Keratinocyte (primary cell): ENCODE data around the gene AP1M1. TPM values are rescaled to one million over a fixed set of nuclear protein-coding genes. Genes with fewer than 3 reads are reported as not detected.

Source experiments
- DNase-seq: peaks from one replicate; pipeline ENCODE4 v3.0.0-alpha.2; 2011; ENCODE audit warnings: low read depth, missing footprints, low spot score
- FAIRE-seq: peaks from 2 replicates; lab custom pipeline; 2011; peaks lifted over from hg19 to GRCh38; lab: Jason Lieb, UNC
- H2AFZ ChIP-seq: 2 replicates; pipeline ENCODE4 v1.6.0; 2012; ENCODE audit warnings: low read length, control low read depth, inconsistent platforms; ENCODE audit not compliant: control insufficient read depth
- H3K27ac ChIP-seq: 2 replicates; pipeline ENCODE4 v1.5.1; 2011; ENCODE audit warnings: low read length; ENCODE audit not compliant: control insufficient read depth, insufficient read depth
- H3K27me3 ChIP-seq: 3 replicates; pipeline ENCODE4 v1.6.0; 2011; ENCODE audit warnings: low read length; ENCODE audit not compliant: control insufficient read depth, insufficient read depth; ENCODE audit errors: extremely low read depth
- H3K36me3 ChIP-seq, 2 experiments: 2 replicates in 1 of 2; 3 replicates in 1 of 2; pipeline ENCODE4 v1.5.1; 2011; ENCODE audit warnings: low read length in 2 of 2, mild to moderate bottlenecking in 1 of 2; ENCODE audit not compliant: control insufficient read depth in 2 of 2, insufficient read depth in 2 of 2; ENCODE audit errors: extremely low read depth in 1 of 2
- H3K4me1 ChIP-seq: 3 replicates; pipeline ENCODE4 v1.5.1; 2011; ENCODE audit warnings: low read length; ENCODE audit not compliant: control insufficient read depth, insufficient read depth; ENCODE audit errors: extremely low read depth
- H3K4me2 ChIP-seq: 3 replicates; pipeline ENCODE4 v1.6.0; 2011; ENCODE audit warnings: low read depth, low read length; ENCODE audit not compliant: control insufficient read depth, insufficient read depth; ENCODE audit errors: extremely low read depth
- H3K4me3 ChIP-seq, 3 experiments: fragments of 200-600 bp in 1 of 3; sonication (generic) in 1 of 3; 2 replicates in 2 of 3; 3 replicates in 1 of 3; pipeline ENCODE4 v1.5.1; 2011 to 2016; ENCODE audit warnings: low read length in 3 of 3, mild to moderate bottlenecking in 3 of 3, control low read depth in 2 of 3, inconsistent platforms in 1 of 3, low read depth in 1 of 3, mixed read lengths in 1 of 3, mixed run types in 1 of 3, moderate library complexity in 1 of 3; ENCODE audit not compliant: control insufficient read depth in 2 of 3, insufficient read depth in 2 of 3; ENCODE audit errors: extremely low read depth in 1 of 3
- H3K79me2 ChIP-seq: 2 replicates; pipeline ENCODE4 v1.6.0; 2012; ENCODE audit warnings: low read length; ENCODE audit not compliant: control insufficient read depth, insufficient read depth
- H3K9ac ChIP-seq: 3 replicates; pipeline ENCODE4 v1.6.0; 2011; ENCODE audit warnings: low read length; ENCODE audit not compliant: control insufficient read depth, insufficient read depth; ENCODE audit errors: extremely low read depth
- H3K9me1 ChIP-seq: 3 replicates; pipeline ENCODE4 v1.6.0; 2011; ENCODE audit warnings: low read length; ENCODE audit not compliant: control insufficient read depth, insufficient read depth; ENCODE audit errors: extremely low read depth
- H3K9me3 ChIP-seq: 2 replicates; pipeline ENCODE4 v1.5.1; 2012; ENCODE audit warnings: low read depth, low read length; ENCODE audit not compliant: control insufficient read depth
- H4K20me1 ChIP-seq: 3 replicates; pipeline ENCODE4 v1.6.0; 2011; ENCODE audit warnings: low read length; ENCODE audit not compliant: control insufficient read depth, insufficient read depth; ENCODE audit errors: extremely low read depth
- EZH2 ChIP-seq: IDR thresholded peaks from one replicate; pipeline ENCODE4 v1.6.1; 2012; ENCODE audit warnings: inconsistent platforms, mild to moderate bottlenecking, low read length, moderate library complexity
- dilution Hi-C: fragments of 300-500 bp; cut with MboI; formaldehyde crosslinking; loops from one replicate; pipeline ENCODE4 v1.7.0; 2020; ENCODE audit warnings: low sequenced_read_pairs; ENCODE audit not compliant: extremely low pct_ligation_motif_present
- polyA plus RNA-seq, 5 experiments: library from polyadenylated mRNA; depleted of rRNA in 3 of 5; stranded (reverse) in 3 of 5; stranded (forward) in 1 of 5; unstranded in 1 of 5; fragments of >200 nt; gene quantifications; 1 replicate in 1 of 5; 2 replicates in 3 of 5; 3 replicates in 1 of 5; pipeline versions ENCODE4 v1.2.1 to v1.2.3, GENCODE V29; 2011 to 2012; ENCODE audit warnings: missing spikeins in 2 of 5, low read depth in 1 of 5, low replicate concordance in 1 of 5
- TF ChIP-seq, protein P1 (sequence below), 3 experiments: IDR thresholded peaks in 1 of 3; conservative IDR thresholded peaks in 1 of 3; optimal IDR thresholded peaks in 1 of 3; 2 replicates in 2 of 3; 3 replicates in 1 of 3; pipeline versions ENCODE3 to v1.5.1; 2011; ENCODE audit warnings: low read length in 3 of 3, mild to moderate bottlenecking in 3 of 3, moderate library complexity in 2 of 3, control low read depth in 1 of 3, inconsistent platforms in 1 of 3; ENCODE audit not compliant: insufficient read depth in 2 of 3; ENCODE audit errors: extremely low read depth in 1 of 3

AP1M1 gene
- polyA plus RNA-seq, 1 donor (not counting 4 experiments of a cell fraction or from before 2014, with no cell fraction given), result 27.7 TPM

DNA sequence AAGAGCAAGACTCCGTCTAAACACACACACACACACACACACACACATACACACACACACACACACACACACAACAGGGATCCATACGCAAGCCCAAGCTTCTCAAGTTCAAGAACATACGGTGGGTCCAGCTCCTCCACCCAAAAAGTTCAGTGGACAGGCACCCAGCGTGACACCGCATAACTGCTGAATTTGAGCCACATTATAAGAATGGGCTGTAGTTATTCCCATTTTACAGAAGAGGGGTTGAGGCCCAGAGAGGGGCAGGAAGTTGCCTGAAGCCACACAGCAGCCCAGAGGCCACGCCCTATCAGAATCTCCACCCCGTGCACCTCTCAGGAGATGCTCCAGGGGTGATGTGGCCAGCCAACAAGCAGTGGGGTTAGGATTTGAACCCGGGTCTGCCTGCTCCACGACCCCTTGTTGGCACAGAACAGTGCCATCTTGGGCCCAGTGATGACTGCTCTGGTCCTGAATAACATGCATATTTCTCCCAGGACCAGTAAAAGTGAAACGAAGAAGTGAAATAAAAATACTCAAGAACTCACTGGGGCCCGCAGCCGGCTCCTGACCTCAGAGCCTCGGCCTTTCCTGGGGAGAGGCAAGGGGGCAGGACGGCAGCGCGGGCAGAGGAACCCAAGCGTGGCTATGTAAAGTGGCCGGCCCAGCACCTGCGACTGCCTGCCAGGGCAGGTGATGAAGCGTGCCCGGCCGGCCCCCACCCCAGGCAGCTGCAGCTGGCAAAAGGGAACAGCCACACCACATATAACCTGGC is 61.9 kb downstream of the AP1M1 start:
- H4K20me1 ChIP-seq, result no peaks in the 10 kb centered on the region
- H3K4me2 ChIP-seq, result no peak overlapping the region
- no peaks in the 10 kb centered on the region for H3K4me1 ChIP-seq
- H3K9ac ChIP-seq, result no peak overlapping the region
- dilution Hi-C loops, result no loop called here
- DNase-seq (no peak), FAIRE-seq (no peak)
- no peak overlapping the region for H3K27ac ChIP-seq
- no peaks in the 10 kb centered on the region for H3K9me3 ChIP-seq
- H2AFZ ChIP-seq, result no peak overlapping the region
- H3K9me1 ChIP-seq, result no peaks in the 10 kb centered on the region
- H3K36me3 ChIP-seq, result no peaks in the 10 kb centered on the region
- H3K79me2 ChIP-seq, result no peaks in the 10 kb centered on the region
- no peak overlapping the region for H3K4me3 ChIP-seq
- peaks cover 18% of the 10 kb centered on the region for H3K27me3 ChIP-seq
- no peak for TF ChIP-seq EZH2
- TF ChIP-seq, protein P1, sequence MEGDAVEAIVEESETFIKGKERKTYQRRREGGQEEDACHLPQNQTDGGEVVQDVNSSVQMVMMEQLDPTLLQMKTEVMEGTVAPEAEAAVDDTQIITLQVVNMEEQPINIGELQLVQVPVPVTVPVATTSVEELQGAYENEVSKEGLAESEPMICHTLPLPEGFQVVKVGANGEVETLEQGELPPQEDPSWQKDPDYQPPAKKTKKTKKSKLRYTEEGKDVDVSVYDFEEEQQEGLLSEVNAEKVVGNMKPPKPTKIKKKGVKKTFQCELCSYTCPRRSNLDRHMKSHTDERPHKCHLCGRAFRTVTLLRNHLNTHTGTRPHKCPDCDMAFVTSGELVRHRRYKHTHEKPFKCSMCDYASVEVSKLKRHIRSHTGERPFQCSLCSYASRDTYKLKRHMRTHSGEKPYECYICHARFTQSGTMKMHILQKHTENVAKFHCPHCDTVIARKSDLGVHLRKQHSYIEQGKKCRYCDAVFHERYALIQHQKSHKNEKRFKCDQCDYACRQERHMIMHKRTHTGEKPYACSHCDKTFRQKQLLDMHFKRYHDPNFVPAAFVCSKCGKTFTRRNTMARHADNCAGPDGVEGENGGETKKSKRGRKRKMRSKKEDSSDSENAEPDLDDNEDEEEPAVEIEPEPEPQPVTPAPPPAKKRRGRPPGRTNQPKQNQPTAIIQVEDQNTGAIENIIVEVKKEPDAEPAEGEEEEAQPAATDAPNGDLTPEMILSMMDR (optimal IDR thresholded peaks at IDR 0.05 in 1 of 3, IDR thresholded peaks at IDR 0.05 in 1 of 3, conservative IDR thresholded peaks at IDR 0.05 in 1 of 3; ENCODE audit: extremely low read depth in 1 of 3, insufficient read depth in 2 of 3, low read length in 3 of 3), result no peak

DNA sequence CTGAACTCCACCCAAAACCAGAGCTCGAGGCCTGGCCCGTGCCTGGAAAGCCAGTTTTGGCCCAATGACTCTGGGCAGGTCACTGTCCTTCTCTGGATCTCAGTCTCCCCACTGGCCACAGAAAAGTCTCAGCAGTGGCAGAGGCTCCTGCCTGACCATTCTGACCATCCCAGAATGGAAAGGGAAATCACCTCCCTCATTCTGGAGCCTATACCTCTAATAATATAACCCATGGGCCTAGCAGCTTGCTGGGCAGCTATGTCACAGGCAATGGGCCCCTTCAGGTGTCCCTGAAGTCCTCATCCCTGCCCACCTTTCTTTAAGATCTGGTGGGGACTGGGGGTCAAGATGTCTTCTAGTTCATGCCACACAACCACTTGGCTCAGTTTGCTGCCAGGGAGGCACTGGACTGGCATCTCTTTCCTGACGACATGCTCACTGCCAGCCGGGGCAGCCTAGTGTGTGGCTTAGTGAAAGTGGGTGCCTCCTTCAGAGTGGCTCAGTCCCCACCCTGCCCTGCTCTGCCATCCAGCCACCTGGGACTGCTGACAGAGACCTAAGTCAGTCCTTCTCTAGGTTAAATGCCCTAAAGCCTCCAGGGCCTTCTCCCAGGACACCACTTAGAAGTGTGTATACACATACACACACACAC is 62.6 kb downstream of the AP1M1 start:
- H3K9me1 ChIP-seq, result no peaks in the 10 kb centered on the region
- DNase-seq (no peak), FAIRE-seq (no peak)
- H3K4me1 ChIP-seq, result no peaks in the 10 kb centered on the region
- no peaks in the 10 kb centered on the region for H4K20me1 ChIP-seq
- TF ChIP-seq EZH2, result no peak
- TF ChIP-seq, protein P1 (optimal IDR thresholded peaks at IDR 0.05 in 1 of 3, IDR thresholded peaks at IDR 0.05 in 1 of 3, conservative IDR thresholded peaks at IDR 0.05 in 1 of 3; ENCODE audit: extremely low read depth in 1 of 3, insufficient read depth in 2 of 3, low read length in 3 of 3), result no peak
- no peak overlapping the region for H3K4me3 ChIP-seq
- no peak overlapping the region for H3K4me2 ChIP-seq
- dilution Hi-C loops, result no loop called here
- no peak overlapping the region for H2AFZ ChIP-seq
- H3K27ac ChIP-seq, result no peak overlapping the region
- H3K36me3 ChIP-seq, result no peaks in the 10 kb centered on the region
- H3K9me3 ChIP-seq, result no peaks in the 10 kb centered on the region
- peaks cover 21% of the 10 kb centered on the region for H3K27me3 ChIP-seq
- H3K79me2 ChIP-seq, result no peaks in the 10 kb centered on the region
- H3K9ac ChIP-seq, result no peak overlapping the region
